Neural cell (in vitro differentiated cells): ENCODE results near the gene C2orf69. TPM values are rescaled to one million over a fixed set of nuclear protein-coding genes. Genes with fewer than 3 reads are reported as not detected.

Source experiments
- H2AFZ ChIP-seq: fragments of 200-600, 300-800 bp; sonication (generic), shearing (Covaris generic); 2 replicates; pipeline ENCODE4 v1.6.0; 2014; ENCODE audit warnings: low read depth, mild to moderate bottlenecking, antibody characterized with exemption, low read length, moderate library complexity
- H3F3A ChIP-seq: fragments of 200-600 bp; shearing (Covaris generic); 2 replicates; pipeline ENCODE4 v1.6.1; 2016; ENCODE audit warnings: mild to moderate bottlenecking, moderate library complexity, mixed read lengths, antibody characterized with exemption, low read length; ENCODE audit not compliant: insufficient read depth, poor library complexity, severe bottlenecking
- H3K27ac ChIP-seq: fragments of 200-600, 300-800 bp; sonication (generic), shearing (Covaris generic); 2 replicates; pipeline ENCODE4 v1.5.1; 2014; ENCODE audit warnings: mild to moderate bottlenecking, low read length, moderate library complexity
- H3K27me3 ChIP-seq: fragments of 300-800, 200-600 bp; sonication (generic), shearing (Covaris generic); 2 replicates; pipeline ENCODE4 v1.6.0; 2014; ENCODE audit warnings: mild to moderate bottlenecking, low read depth, low read length, moderate library complexity; ENCODE audit not compliant: insufficient read depth
- H3K36me3 ChIP-seq: fragments of 300-800, 200-600 bp; sonication (generic), shearing (Covaris generic); 2 replicates; pipeline ENCODE4 v1.5.1; 2014; ENCODE audit warnings: mild to moderate bottlenecking, antibody characterized with exemption, low read length, moderate library complexity; ENCODE audit not compliant: insufficient read depth
- H3K4me2 ChIP-seq: fragments of 300-800, 200-600 bp; sonication (generic), shearing (Covaris generic); 2 replicates; pipeline ENCODE4 v1.6.0; 2014; ENCODE audit warnings: mild to moderate bottlenecking, low read length
- H3K4me3 ChIP-seq: fragments of 300-800, 200-600 bp; sonication (generic), shearing (Covaris generic); 2 replicates; pipeline ENCODE4 v1.5.1; 2014; ENCODE audit warnings: mild to moderate bottlenecking, low read length, moderate library complexity
- H3K79me2 ChIP-seq: fragments of 200-600 bp; shearing (Covaris generic); replicated peaks from 2 replicates; pipeline ENCODE4 v1.6.0; 2014; ENCODE audit warnings: mild to moderate bottlenecking, low read length, moderate library complexity; ENCODE audit not compliant: insufficient read depth
- H3K9ac ChIP-seq: fragments of 300-800, 200-600 bp; sonication (generic), shearing (Covaris generic); 2 replicates; pipeline ENCODE4 v1.6.1; 2016; ENCODE audit warnings: mild to moderate bottlenecking, low read length, mixed read lengths
- H3K9me2 ChIP-seq: fragments of 200-600 bp; shearing (Covaris generic); 2 replicates; pipeline ENCODE4 v1.6.1; 2016; ENCODE audit warnings: mild to moderate bottlenecking, low read length, mixed read lengths; ENCODE audit not compliant: insufficient read depth
- H3K9me3 ChIP-seq: fragments of 200-600, 300-800 bp; sonication (generic), shearing (Covaris generic); 2 replicates; pipeline ENCODE4 v1.6.1; 2016; ENCODE audit warnings: mild to moderate bottlenecking, mixed run types, low read length, moderate library complexity, mixed read lengths
- H4K20me1 ChIP-seq: fragments of 200-600 bp; shearing (Covaris generic); 2 replicates; pipeline ENCODE4 v1.6.1; 2016; ENCODE audit warnings: mild to moderate bottlenecking, mixed run types; ENCODE audit not compliant: insufficient read depth
- EP300 ChIP-seq: fragments of 450-650 bp; conservative IDR thresholded peaks from 2 replicates; pipeline ENCODE4 v1.6.1; 2014; ENCODE audit warnings: antibody characterized with exemption, mild to moderate bottlenecking, moderate library complexity; ENCODE audit not compliant: poor library complexity, severe bottlenecking
- EZH2 ChIP-seq: fragments of 200-600, 300-800 bp; shearing (Covaris generic), sonication (generic); IDR thresholded peaks from 2 replicates; pipeline ENCODE4 v1.6.1; 2014; ENCODE audit warnings: antibody characterized with exemption, low read length, borderline replicate concordance, mild to moderate bottlenecking; ENCODE audit not compliant: insufficient read depth, poor library complexity, severe bottlenecking
- MXI1 ChIP-seq: fragments of 450-650 bp; conservative IDR thresholded peaks from 2 replicates; pipeline ENCODE4 v1.6.1; 2014; ENCODE audit warnings: antibody characterized with exemption, mild to moderate bottlenecking; ENCODE audit not compliant: poor library complexity, severe bottlenecking
- POLR2AphosphoS5 ChIP-seq: IDR thresholded peaks from 2 replicates; pipeline ENCODE4 v1.6.1; 2012
- RAD21 ChIP-seq: fragments of 450-650 bp; conservative IDR thresholded peaks from 2 replicates; pipeline ENCODE4 v1.6.1; 2014; ENCODE audit warnings: antibody characterized with exemption, mild to moderate bottlenecking, moderate library complexity
- SMC3 ChIP-seq: fragments of 450-650 bp; conservative IDR thresholded peaks from 2 replicates; pipeline ENCODE4 v1.6.1; 2014; ENCODE audit warnings: antibody characterized with exemption, mild to moderate bottlenecking, moderate library complexity; ENCODE audit not compliant: poor library complexity
- TAF1 ChIP-seq: IDR thresholded peaks from 2 replicates; pipeline ENCODE4 v1.6.1; 2012; ENCODE audit warnings: low read depth
- polyA plus RNA-seq: library from polyadenylated mRNA; depleted of rRNA; stranded (reverse); fragments of >200 nt; gene quantifications from 2 replicates; pipeline ENCODE4 v1.2.3, GENCODE V29; 2014
- TF ChIP-seq, protein P1 (sequence below): fragments of 450-650 bp; IDR thresholded peaks from 2 replicates; pipeline ENCODE4 v1.5.1; 2014; ENCODE audit warnings: antibody characterized with exemption, mild to moderate bottlenecking, moderate library complexity; ENCODE audit not compliant: poor library complexity, severe bottlenecking
- TF ChIP-seq, protein P2 (sequence below): IDR thresholded peaks from 2 replicates; pipeline ENCODE4 v1.6.1; 2012; ENCODE audit warnings: borderline replicate concordance

The C2orf69 gene
- polyA plus RNA-seq, 1 donor from 2014 or later: 17.3 TPM

DNA sequence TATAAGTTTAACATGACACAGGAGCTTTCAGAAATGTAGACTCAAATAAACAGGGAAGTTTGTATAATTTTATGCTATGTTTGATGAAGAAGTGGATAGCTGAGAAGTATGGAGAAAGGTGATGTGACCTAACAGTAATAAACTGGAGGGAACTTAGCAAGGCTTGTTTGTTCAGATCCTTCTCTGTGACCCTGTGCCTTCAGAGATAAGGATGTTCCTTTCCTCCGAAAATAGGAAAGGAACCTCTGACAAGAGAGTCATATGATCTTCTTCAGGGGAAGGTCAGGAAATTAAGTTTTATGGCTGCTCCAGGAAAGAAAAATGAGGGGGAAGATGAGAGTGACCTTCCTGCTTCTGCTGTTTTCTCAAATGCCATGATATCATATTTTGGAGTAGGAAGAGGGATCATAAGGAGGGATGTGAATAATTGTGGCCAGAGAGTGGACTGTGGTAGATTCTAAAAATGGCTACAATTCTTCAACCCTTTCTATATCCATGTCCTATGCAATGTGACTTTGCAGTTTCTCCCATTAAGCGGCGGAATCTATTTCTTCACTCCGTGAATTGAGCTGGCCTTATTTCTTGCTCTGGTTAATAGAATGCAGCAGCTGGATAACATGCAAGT lies 8.5 kb upstream of the C2orf69 start:
- no peak overlapping the region for H3K4me3 ChIP-seq
- H3K9me2 ChIP-seq: no peaks in the 10 kb centered on the region
- no peaks in the 10 kb centered on the region for H3K79me2 ChIP-seq
- no peak overlapping the region for H3K4me2 ChIP-seq
- H3K27ac ChIP-seq: no peak overlapping the region
- no peak overlapping the region for H3K9ac ChIP-seq
- no peaks in the 10 kb centered on the region for H4K20me1 ChIP-seq
- H2AFZ ChIP-seq: no peak overlapping the region
- H3K27me3 ChIP-seq: no peaks in the 10 kb centered on the region
- H3K36me3 ChIP-seq: no peaks in the 10 kb centered on the region
- H3K9me3 ChIP-seq: no peaks in the 10 kb centered on the region
- H3F3A ChIP-seq: no peaks in the 10 kb centered on the region
- TF ChIP-seq POLR2AphosphoS5: no peak
- TF ChIP-seq, protein P1, sequence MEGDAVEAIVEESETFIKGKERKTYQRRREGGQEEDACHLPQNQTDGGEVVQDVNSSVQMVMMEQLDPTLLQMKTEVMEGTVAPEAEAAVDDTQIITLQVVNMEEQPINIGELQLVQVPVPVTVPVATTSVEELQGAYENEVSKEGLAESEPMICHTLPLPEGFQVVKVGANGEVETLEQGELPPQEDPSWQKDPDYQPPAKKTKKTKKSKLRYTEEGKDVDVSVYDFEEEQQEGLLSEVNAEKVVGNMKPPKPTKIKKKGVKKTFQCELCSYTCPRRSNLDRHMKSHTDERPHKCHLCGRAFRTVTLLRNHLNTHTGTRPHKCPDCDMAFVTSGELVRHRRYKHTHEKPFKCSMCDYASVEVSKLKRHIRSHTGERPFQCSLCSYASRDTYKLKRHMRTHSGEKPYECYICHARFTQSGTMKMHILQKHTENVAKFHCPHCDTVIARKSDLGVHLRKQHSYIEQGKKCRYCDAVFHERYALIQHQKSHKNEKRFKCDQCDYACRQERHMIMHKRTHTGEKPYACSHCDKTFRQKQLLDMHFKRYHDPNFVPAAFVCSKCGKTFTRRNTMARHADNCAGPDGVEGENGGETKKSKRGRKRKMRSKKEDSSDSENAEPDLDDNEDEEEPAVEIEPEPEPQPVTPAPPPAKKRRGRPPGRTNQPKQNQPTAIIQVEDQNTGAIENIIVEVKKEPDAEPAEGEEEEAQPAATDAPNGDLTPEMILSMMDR: no peak
- no peak for TF ChIP-seq MXI1
- no peak for TF ChIP-seq EZH2
- TF ChIP-seq EP300: no peak
- TF ChIP-seq SMC3: no peak
- no peak for TF ChIP-seq RAD21
- no peak for TF ChIP-seq TAF1
- TF ChIP-seq, protein P2, sequence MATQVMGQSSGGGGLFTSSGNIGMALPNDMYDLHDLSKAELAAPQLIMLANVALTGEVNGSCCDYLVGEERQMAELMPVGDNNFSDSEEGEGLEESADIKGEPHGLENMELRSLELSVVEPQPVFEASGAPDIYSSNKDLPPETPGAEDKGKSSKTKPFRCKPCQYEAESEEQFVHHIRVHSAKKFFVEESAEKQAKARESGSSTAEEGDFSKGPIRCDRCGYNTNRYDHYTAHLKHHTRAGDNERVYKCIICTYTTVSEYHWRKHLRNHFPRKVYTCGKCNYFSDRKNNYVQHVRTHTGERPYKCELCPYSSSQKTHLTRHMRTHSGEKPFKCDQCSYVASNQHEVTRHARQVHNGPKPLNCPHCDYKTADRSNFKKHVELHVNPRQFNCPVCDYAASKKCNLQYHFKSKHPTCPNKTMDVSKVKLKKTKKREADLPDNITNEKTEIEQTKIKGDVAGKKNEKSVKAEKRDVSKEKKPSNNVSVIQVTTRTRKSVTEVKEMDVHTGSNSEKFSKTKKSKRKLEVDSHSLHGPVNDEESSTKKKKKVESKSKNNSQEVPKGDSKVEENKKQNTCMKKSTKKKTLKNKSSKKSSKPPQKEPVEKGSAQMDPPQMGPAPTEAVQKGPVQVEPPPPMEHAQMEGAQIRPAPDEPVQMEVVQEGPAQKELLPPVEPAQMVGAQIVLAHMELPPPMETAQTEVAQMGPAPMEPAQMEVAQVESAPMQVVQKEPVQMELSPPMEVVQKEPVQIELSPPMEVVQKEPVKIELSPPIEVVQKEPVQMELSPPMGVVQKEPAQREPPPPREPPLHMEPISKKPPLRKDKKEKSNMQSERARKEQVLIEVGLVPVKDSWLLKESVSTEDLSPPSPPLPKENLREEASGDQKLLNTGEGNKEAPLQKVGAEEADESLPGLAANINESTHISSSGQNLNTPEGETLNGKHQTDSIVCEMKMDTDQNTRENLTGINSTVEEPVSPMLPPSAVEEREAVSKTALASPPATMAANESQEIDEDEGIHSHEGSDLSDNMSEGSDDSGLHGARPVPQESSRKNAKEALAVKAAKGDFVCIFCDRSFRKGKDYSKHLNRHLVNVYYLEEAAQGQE: no peak

- no peaks in the 10 kb centered on the region for H3K9me2 ChIP-seq
Measured at GRCh38 chr2:199903111-199903510, 8.0 kb upstream of the C2orf69 start.

More at GRCh38 chr2:199903111-199903510, 8.0 kb upstream of the C2orf69 start:
- Histone ChIP-seq H3K9me3 (no peaks in the 10 kb centered on the region), H3K36me3 (no peaks in the 10 kb centered on the region), H3K79me2 (no peaks in the 10 kb centered on the region), H2AFZ (no peak overlapping the region), H3F3A (no peaks in the 10 kb centered on the region), H3K4me2 (no peak overlapping the region), H3K9ac (no peak overlapping the region), H3K27ac (no peak overlapping the region), H3K4me3 (no peak overlapping the region), H3K27me3 (no peaks in the 10 kb centered on the region), H4K20me1 (no peaks in the 10 kb centered on the region)
- TF ChIP-seq SMC3 (no peak), MXI1 (no peak), TAF1 (no peak), RAD21 (no peak), EP300 (no peak), EZH2 (no peak), POLR2AphosphoS5 (no peak)
- TF ChIP-seq, protein P2: no peak
- TF ChIP-seq, protein P1: no peak
